GM12878 (cell line): ENCODE data around the gene SIGLEC5. TPM values are rescaled to one million over a fixed set of nuclear protein-coding genes. Genes with fewer than 3 reads are reported as not detected.
A peak's percentile ranks its signal among the peaks of the same experiment; 100 is the strongest.

Source experiments
- BACH1 ChIP-seq: fragments of 450-650 bp; IDR thresholded peaks from 2 replicates; pipeline ENCODE4 v1.6.1; 2017; ENCODE audit warnings: mild to moderate bottlenecking, borderline replicate concordance
- BHLHE40 ChIP-seq, 2 experiments: fragments of 450-650 bp in 1 of 2; IDR thresholded peaks; 2 replicates each; pipeline ENCODE4 v1.6.1; 2011 to 2017; ENCODE audit warnings: low read depth in 2 of 2, borderline replicate concordance in 1 of 2, improper control_type of control experiment in 1 of 2, low read length in 1 of 2, mild to moderate bottlenecking in 1 of 2
- BMI1 ChIP-seq: fragments of 450-650 bp; IDR thresholded peaks from 2 replicates; pipeline ENCODE4 v1.6.1; 2016; ENCODE audit warnings: mild to moderate bottlenecking, moderate library complexity, borderline replicate concordance
- CBX5 ChIP-seq: sonication (generic); IDR thresholded peaks from 2 replicates; pipeline ENCODE4 v1.6.1; 2016; ENCODE audit warnings: low read depth, moderate library complexity, mild to moderate bottlenecking, inconsistent platforms
- CEBPZ ChIP-seq: fragments of 150-350 bp; IDR thresholded peaks from 2 replicates; pipeline ENCODE4 v1.6.1; 2016; ENCODE audit warnings: low read depth, low read length
- CHD4 ChIP-seq: fragments of 200-600 bp; sonication (generic); IDR thresholded peaks from 2 replicates; pipeline ENCODE4 v1.6.1; 2016; ENCODE audit warnings: mild to moderate bottlenecking
- EED ChIP-seq: sonication (generic); IDR thresholded peaks from 2 replicates; pipeline ENCODE4 v1.6.1; 2016; ENCODE audit warnings: antibody characterized with exemption, low read depth
- GABPA ChIP-seq: IDR thresholded peaks from 2 replicates; pipeline ENCODE4 v1.6.1; 2014; ENCODE audit warnings: antibody characterized with exemption, low read depth, mild to moderate bottlenecking, inconsistent platforms
- IRF4 ChIP-seq: IDR thresholded peaks from 2 replicates; pipeline ENCODE4 v1.6.1; 2011; ENCODE audit warnings: low read depth, low read length
- MEF2A ChIP-seq: IDR thresholded peaks from 2 replicates; pipeline ENCODE4 v1.6.1; 2011; ENCODE audit warnings: low read depth, mild to moderate bottlenecking, low read length, moderate library complexity; ENCODE audit not compliant: insufficient read depth
- POU2F2 ChIP-seq: IDR thresholded peaks from 3 replicates; pipeline ENCODE4 v1.6.1; 2011; ENCODE audit warnings: low read depth, mild to moderate bottlenecking, low read length, borderline replicate concordance
- RBBP5 ChIP-seq: fragments of 200-600 bp; sonication (generic); conservative IDR thresholded peaks from 2 replicates; pipeline ENCODE4 v1.6.1; 2016
- RFX5 ChIP-seq: IDR thresholded peaks from 2 replicates; pipeline ENCODE4 v1.6.1; 2011; ENCODE audit warnings: low read depth, low read length, improper control_type of control experiment
- SMARCA5 ChIP-seq: fragments of 450-650 bp; IDR thresholded peaks from 2 replicates; pipeline ENCODE4 v1.6.1; 2017; ENCODE audit warnings: mild to moderate bottlenecking
- SPI1 ChIP-seq: IDR thresholded peaks from 2 replicates; pipeline ENCODE4 v1.6.1; 2011; ENCODE audit warnings: low read depth, mild to moderate bottlenecking, low read length, moderate library complexity, borderline replicate concordance; ENCODE audit not compliant: insufficient read depth
- ZBED1 ChIP-seq: IDR thresholded peaks from 2 replicates; pipeline ENCODE4 v1.6.1; 2016; ENCODE audit warnings: borderline replicate concordance
- ZBTB33 ChIP-seq: fragments of 450-650 bp; IDR thresholded peaks from 2 replicates; pipeline ENCODE4 v1.6.1; 2017; ENCODE audit warnings: mild to moderate bottlenecking
- ZSCAN29 ChIP-seq: fragments of 450-650 bp; IDR thresholded peaks from 2 replicates; pipeline ENCODE4 v1.6.1; 2017; ENCODE audit warnings: mild to moderate bottlenecking, moderate library complexity
- polyA plus RNA-seq, 11 experiments: library from polyadenylated mRNA; depleted of rRNA in 4 of 11; unstranded in 6 of 11; stranded (reverse) in 5 of 11; fragments of >200 nt; fragmentation: Nextera tagmentation in 4 of 11; fragmentation: Illumina TruSeq in 1 of 11; extraction: Ambion mirVana in 4 of 11; extraction: Trizol in 1 of 11; gene quantifications; 1 replicate in 1 of 11; 2 replicates in 10 of 11; pipeline versions ENCODE4 v1.2.1 to v1.2.3, GENCODE V29; 2011 to 2016; ENCODE audit warnings: inconsistent platforms in 2 of 11, missing spikeins in 2 of 11, low read depth in 1 of 11
- total RNA-seq, 4 experiments: library from RNA; depleted of rRNA in 3 of 4; stranded (reverse); fragments of >200 nt in 3 of 4; fragmentation: Illumina TruSeq in 1 of 4; extraction: Trizol in 1 of 4; gene quantifications; 2 replicates each; pipeline versions ENCODE4 v1.2.1 to v1.2.3, GENCODE V29; 2013 to 2021
- TF ChIP-seq, protein P1 (sequence below): IDR thresholded peaks from 2 replicates; pipeline ENCODE4 v1.6.1; 2011; ENCODE audit warnings: borderline replicate concordance, low read depth, mild to moderate bottlenecking, moderate library complexity, mixed read lengths, low read length; ENCODE audit not compliant: insufficient read depth; ENCODE audit errors: extremely low read length
- TF ChIP-seq, protein P2 (sequence below): IDR thresholded peaks from 2 replicates; pipeline ENCODE4 v1.6.1; 2011; ENCODE audit warnings: low read depth, mild to moderate bottlenecking, low read length, moderate library complexity, borderline replicate concordance; ENCODE audit errors: extremely low read depth

SIGLEC5 gene
- total and polyA plus RNA-seq, 10 of the 15 experiments (the other 5 are each of a cell fraction or from before 2014, with no cell fraction given) = 0.05 to 2.5 (median 1.4) TPM; not detected in 1

- TF ChIP-seq ZBTB33 (no peak), SPI1 (peak; percentile 94), ZSCAN29 (no peak), CHD4 (no peak), MEF2A (peak; percentile 89), GABPA (no peak), CEBPZ (no peak), POU2F2 (no peak), RFX5 (no peak), CBX5 (0 out of 2 replicates have a peak, but pooled peaks have one; percentile 50), ZBED1 (no peak), BACH1 (no peak), SMARCA5 (no peak), RBBP5 (no peak), EED (peak; percentile 93), BMI1 (no peak), BHLHE40 (IDR thresholded peaks at IDR 0.05; ENCODE audit: borderline replicate concordance in 1 of 2, low read depth in 2 of 2, low read length in 1 of 2) (no peak), IRF4 (0 out of 2 replicates have a peak, but pooled peaks have one; percentile 27)
- TF ChIP-seq, protein P1, sequence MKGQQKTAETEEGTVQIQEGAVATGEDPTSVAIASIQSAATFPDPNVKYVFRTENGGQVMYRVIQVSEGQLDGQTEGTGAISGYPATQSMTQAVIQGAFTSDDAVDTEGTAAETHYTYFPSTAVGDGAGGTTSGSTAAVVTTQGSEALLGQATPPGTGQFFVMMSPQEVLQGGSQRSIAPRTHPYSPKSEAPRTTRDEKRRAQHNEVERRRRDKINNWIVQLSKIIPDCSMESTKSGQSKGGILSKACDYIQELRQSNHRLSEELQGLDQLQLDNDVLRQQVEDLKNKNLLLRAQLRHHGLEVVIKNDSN = no peak
- TF ChIP-seq, protein P2, sequence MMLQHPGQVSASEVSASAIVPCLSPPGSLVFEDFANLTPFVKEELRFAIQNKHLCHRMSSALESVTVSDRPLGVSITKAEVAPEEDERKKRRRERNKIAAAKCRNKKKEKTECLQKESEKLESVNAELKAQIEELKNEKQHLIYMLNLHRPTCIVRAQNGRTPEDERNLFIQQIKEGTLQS = no peak
Observed at GRCh38 chr19:51564791-51565190, 65.4 kb downstream of the SIGLEC5 start (continued).
